HG03039 (cell line): ENCODE data around the gene NELL2.

Experiments
- ATAC-seq: cut with Tn5 transposase; IDR thresholded peaks from one replicate; pipeline ENCODE4 v1.9.1; 2021; ENCODE audit warnings: mild to moderate bottlenecking, moderate library complexity; ENCODE audit not compliant: unreplicated experiment

The NELL2 gene

DNA sequence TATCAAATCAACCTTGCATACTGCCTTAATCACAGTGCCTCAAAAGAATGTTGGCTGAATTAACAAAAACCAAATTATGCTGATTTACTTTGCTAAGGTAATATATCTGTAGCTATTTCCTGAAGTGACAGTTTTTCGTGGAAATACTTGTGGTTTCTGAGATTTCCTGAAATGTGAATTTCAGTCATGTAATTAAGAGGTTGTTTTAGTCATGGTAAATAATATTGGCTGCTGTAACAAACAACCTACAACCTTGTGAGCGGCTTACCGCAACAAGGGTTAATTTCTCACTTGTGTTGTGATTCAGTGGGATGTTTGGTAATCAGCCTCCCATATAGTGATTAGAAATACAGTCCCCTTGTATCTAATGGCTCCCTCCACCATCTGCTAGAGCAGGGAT is 387.9 kb downstream of the NELL2 start:
- ATAC-seq = no peak

DNA sequence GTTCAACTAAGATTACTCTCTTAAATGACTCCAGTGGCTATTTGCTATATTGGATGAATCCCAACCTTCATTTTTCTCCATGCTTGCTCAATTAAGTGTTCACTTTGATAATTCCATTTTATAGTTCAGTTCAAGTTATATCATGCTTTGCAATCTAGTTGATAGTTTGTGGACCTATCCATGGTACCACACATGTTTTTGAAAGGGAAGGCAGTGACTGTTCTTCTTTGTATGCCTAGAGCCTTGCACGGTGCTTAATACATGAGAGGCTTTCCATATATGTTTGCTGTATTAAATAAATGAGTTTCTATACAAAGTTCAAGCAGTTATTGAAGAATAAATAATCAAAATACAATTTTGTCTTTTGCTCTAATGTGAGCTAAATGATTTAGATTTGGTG is 391.3 kb downstream of the NELL2 start:
- ATAC-seq = no peak

DNA sequence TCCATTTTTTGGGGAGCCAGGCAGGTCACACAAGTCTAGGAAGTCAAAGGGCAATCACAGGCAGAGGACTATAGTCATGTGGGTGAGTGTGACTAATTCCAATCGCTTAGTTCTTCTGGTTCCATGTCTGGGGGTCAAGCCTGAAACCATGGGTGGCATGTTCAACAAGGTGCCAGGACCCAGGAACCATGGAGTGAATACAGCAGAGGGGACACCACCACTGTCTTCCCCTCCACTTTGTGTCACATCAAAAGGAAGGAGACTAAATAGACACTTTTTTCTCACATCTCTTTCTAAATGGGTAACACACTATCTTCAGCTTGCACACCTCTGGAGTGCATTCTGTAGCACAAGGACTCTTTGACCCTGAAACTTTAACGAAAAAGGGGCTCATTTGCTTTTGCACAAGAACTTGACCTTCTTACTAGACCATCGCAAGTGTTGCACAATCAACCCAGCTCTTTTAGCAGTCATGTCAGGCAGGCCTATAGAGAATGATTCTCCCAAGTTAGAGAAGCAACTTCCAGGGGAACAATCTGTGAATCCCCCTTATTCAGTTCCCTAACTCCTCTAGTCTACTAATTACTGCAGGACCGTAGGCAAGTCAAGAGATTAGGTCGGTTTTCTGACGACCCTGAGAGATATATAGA is 398.7 kb downstream of the NELL2 start:
- no peak for ATAC-seq

DNA sequence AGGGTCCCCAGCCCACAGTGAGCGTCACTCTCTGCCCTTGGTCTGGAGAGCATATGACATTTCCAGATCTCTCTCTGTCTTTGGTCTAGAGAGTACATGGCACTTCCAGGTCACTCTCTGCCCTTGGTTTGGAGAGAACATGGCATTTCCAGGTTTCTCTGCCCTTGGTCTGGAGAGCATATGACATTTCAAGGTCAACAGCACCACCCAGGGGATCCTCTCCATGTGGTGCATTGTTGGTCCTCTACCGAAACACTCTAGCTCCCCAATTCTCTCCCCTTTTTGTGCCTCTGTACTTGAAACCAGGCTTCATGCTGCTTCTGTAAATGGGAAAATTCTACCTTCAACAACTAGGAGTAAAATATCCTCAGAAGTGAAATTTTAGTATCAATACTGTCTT is 399.4 kb downstream of the NELL2 start:
- no peak for ATAC-seq

DNA sequence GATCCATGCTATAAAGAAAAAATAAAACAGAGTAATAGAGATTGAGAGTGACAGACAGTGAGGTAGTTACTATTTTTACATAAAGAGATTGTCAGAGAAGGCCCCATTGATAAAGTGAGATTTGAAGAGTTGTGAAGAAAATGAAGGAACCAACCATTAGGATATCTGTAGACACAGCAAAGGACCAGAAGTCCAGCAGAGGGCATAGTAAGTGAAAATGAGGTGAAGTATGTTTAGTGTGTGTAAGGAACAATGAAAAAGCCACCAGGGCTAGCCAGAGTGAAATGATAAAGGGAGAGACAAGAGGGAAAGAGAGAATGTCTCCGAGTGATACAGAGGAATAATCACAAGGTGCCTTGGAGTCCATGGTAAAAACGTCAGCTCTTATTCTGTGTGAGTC is 411.0 kb downstream of the NELL2 start:
- ATAC-seq = no peak

DNA sequence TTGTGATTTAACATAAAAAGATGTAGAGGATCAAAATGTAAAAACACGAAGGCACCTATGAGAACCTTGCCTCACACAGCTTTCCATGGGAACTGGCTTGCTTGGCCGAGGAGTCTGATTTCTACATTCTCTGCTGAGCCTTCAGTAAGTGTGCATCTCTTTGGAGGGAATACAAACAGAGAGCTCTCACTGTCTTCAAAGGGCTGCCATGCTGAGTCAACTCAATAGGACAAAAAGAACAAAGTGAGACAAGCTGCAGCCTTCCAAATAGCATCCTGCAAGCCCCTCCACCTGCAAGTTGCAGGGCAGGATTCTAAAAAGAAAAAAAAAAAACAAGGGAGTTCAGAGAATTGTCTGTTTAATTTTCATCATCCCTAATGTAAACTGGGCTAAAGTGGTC is 411.9 kb downstream of the NELL2 start:
- ATAC-seq = no peak

DNA sequence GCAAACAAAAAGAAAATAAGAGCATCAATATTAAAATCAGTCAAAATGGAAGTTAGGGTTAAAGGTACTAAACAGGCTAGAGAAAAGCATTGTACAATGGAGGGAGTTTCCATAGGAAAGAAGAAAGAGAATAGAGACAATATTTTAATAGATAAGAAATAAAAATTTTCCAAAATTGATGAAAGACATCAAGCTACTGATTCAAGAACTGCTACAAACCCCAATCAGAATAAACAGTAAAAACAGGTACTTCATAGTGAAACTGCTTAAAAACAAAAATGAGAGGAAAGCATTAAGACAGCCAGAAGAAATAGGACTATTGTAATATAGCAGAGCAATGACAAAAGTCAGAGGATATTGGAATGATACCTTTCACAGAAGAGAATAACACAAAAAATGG is 413.4 kb downstream of the NELL2 start:
- no peak for ATAC-seq

DNA sequence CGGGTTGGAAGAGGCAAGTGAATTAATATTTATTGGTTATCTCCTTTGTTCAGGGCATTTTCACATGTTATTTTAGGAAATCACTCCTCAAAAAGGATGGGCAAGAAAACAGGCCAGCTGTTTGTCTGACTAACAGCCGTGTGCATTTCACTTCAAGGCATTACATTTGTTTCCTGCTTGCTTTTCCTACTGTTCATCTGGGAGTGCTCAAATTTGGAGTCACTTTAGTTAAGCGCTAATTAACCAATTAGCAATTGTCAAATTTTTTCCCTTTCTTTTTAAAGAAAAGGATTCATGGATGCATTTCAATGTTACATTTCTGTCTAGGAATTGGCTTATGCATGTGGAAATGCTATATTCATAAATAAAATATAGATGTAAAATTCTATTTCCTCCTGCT is 415.9 kb downstream of the NELL2 start:
- no peak for ATAC-seq

DNA sequence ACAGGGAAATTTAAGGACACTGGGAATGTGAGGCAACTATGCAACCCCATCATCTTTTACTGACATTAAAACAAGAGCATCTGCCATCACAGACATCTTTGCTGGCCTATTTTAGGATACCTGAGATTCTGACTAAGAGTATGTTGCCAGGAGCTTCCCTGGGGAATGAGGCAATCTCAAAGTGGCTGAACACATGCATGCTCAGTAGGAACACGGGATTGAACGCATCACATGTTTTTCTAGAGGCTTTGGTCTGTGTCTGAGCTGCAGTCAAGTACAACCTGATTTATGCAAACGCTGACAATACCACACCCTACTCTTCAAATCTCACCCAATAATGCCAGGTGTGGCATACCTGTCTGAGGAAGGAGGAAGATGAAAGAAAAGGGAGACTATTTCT is 416.5 kb downstream of the NELL2 start:
- ATAC-seq = no peak
